ENCODE results near the gene SAMD5. TPM values are rescaled to one million over a fixed set of nuclear protein-coding genes. Genes with fewer than 3 reads are reported as not detected.

SAMD5 gene
- total RNA-seq, 1 donor from 2014 or later, result 12.0 TPM

GRCh38 chr6:147561726-147562125 lies 53.2 kb downstream of the SAMD5 start:
- no peak for DNase-seq (ENCODE audit: low spot score in 2 of 2, unreplicated experiment in 2 of 2)
- Mint-ChIP-seq H3K36me3 (peaks cover 4% of the 10 kb centered on the region), H3K4me3 (no peak overlapping the region), H3K9me3 (peaks cover 6% of the 10 kb centered on the region), H3K27ac (no peak overlapping the region), H3K27me3 (ENCODE audit: low read depth) (no peaks in the 10 kb centered on the region), H3K4me1 (peaks cover 56% of the 10 kb centered on the region)
- no peak for TF ChIP-seq CTCF (IDR thresholded peaks at IDR 0.05; ENCODE audit: unreplicated experiment)

- H3K27ac Mint-ChIP-seq, result peak overlapping the region; percentile 11
- no peak for DNase-seq (ENCODE audit: low spot score in 2 of 2, unreplicated experiment in 2 of 2)
- peaks cover 56% of the 10 kb centered on the region for H3K4me1 Mint-ChIP-seq
- no peak overlapping the region for H3K4me3 Mint-ChIP-seq
- no peaks in the 10 kb centered on the region for H3K9me3 Mint-ChIP-seq
- H3K27me3 Mint-ChIP-seq (ENCODE audit: low read depth), result no peaks in the 10 kb centered on the region
- no peak for TF ChIP-seq CTCF (IDR thresholded peaks at IDR 0.05; ENCODE audit: unreplicated experiment)
- H3K36me3 Mint-ChIP-seq, result no peaks in the 10 kb centered on the region
These were observed 55.0 kb downstream of the SAMD5 start for GRCh38 chr6:147563472-147563871.

- Mint-ChIP-seq H3K27ac (peak overlapping the region; percentile 37), H3K4me3 (no peak overlapping the region), H3K36me3 (no peaks in the 10 kb centered on the region), H3K9me3 (no peaks in the 10 kb centered on the region), H3K27me3 (ENCODE audit: low read depth) (no peaks in the 10 kb centered on the region), H3K4me1 (peaks cover 49% of the 10 kb centered on the region)
- no peak for DNase-seq (ENCODE audit: low spot score in 2 of 2, unreplicated experiment in 2 of 2)
- TF ChIP-seq CTCF (IDR thresholded peaks at IDR 0.05; ENCODE audit: unreplicated experiment), result no peak
These were observed 56.1 kb downstream of the SAMD5 start for GRCh38 chr6:147564556-147564955.

GRCh38 chr6:147566244-147566898 lies 57.9 kb downstream of the SAMD5 start:
- Mint-ChIP-seq H3K27ac (no peak overlapping the region), H3K4me1 (peaks cover 48% of the 10 kb centered on the region), H3K27me3 (ENCODE audit: low read depth) (no peaks in the 10 kb centered on the region), H3K36me3 (peaks cover 4% of the 10 kb centered on the region), H3K4me3 (no peak overlapping the region), H3K9me3 (no peaks in the 10 kb centered on the region)
- TF ChIP-seq CTCF (IDR thresholded peaks at IDR 0.05; ENCODE audit: unreplicated experiment), result no peak
- DNase-seq (ENCODE audit: low spot score in 2 of 2, unreplicated experiment in 2 of 2), result no peak

GRCh38 chr6:147567141-147567805 lies 58.8 kb downstream of the SAMD5 start:
- H3K9me3 Mint-ChIP-seq, result no peaks in the 10 kb centered on the region
- H3K27ac Mint-ChIP-seq, result no peak overlapping the region
- peaks cover 41% of the 10 kb centered on the region for H3K4me1 Mint-ChIP-seq
- H3K36me3 Mint-ChIP-seq, result peaks cover 4% of the 10 kb centered on the region
- no peak overlapping the region for H3K4me3 Mint-ChIP-seq
- no peak for TF ChIP-seq CTCF (IDR thresholded peaks at IDR 0.05; ENCODE audit: unreplicated experiment)
- DNase-seq (ENCODE audit: low spot score in 2 of 2, unreplicated experiment in 2 of 2), result no peak
- no peaks in the 10 kb centered on the region for H3K27me3 Mint-ChIP-seq (ENCODE audit: low read depth)
